Keratinocyte (primary cell): ENCODE measurements around the gene ASIC5. TPM values are rescaled to one million over a fixed set of nuclear protein-coding genes. Genes with fewer than 3 reads are reported as not detected.

Source experiments
- DNase-seq: peaks from one replicate; pipeline ENCODE4 v3.0.0-alpha.2; 2011; ENCODE audit warnings: low read depth, missing footprints, low spot score
- FAIRE-seq: peaks from 2 replicates; lab custom pipeline; 2011; peaks lifted over from hg19 to GRCh38; lab: Jason Lieb, UNC
- H2AFZ ChIP-seq: 2 replicates; pipeline ENCODE4 v1.6.0; 2012; ENCODE audit warnings: low read length, control low read depth, inconsistent platforms; ENCODE audit not compliant: control insufficient read depth
- H3K27ac ChIP-seq: 2 replicates; pipeline ENCODE4 v1.5.1; 2011; ENCODE audit warnings: low read length; ENCODE audit not compliant: control insufficient read depth, insufficient read depth
- H3K27me3 ChIP-seq: 3 replicates; pipeline ENCODE4 v1.6.0; 2011; ENCODE audit warnings: low read length; ENCODE audit not compliant: control insufficient read depth, insufficient read depth; ENCODE audit errors: extremely low read depth
- H3K36me3 ChIP-seq, 2 experiments: 2 replicates in 1 of 2; 3 replicates in 1 of 2; pipeline ENCODE4 v1.5.1; 2011; ENCODE audit warnings: low read length in 2 of 2, mild to moderate bottlenecking in 1 of 2; ENCODE audit not compliant: control insufficient read depth in 2 of 2, insufficient read depth in 2 of 2; ENCODE audit errors: extremely low read depth in 1 of 2
- H3K4me1 ChIP-seq: 3 replicates; pipeline ENCODE4 v1.5.1; 2011; ENCODE audit warnings: low read length; ENCODE audit not compliant: control insufficient read depth, insufficient read depth; ENCODE audit errors: extremely low read depth
- H3K4me2 ChIP-seq: 3 replicates; pipeline ENCODE4 v1.6.0; 2011; ENCODE audit warnings: low read depth, low read length; ENCODE audit not compliant: control insufficient read depth, insufficient read depth; ENCODE audit errors: extremely low read depth
- H3K4me3 ChIP-seq, 3 experiments: fragments of 200-600 bp in 1 of 3; sonication (generic) in 1 of 3; 2 replicates in 2 of 3; 3 replicates in 1 of 3; pipeline ENCODE4 v1.5.1; 2011 to 2016; ENCODE audit warnings: low read length in 3 of 3, mild to moderate bottlenecking in 3 of 3, control low read depth in 2 of 3, inconsistent platforms in 1 of 3, low read depth in 1 of 3, mixed read lengths in 1 of 3, mixed run types in 1 of 3, moderate library complexity in 1 of 3; ENCODE audit not compliant: control insufficient read depth in 2 of 3, insufficient read depth in 2 of 3; ENCODE audit errors: extremely low read depth in 1 of 3
- H3K79me2 ChIP-seq: 2 replicates; pipeline ENCODE4 v1.6.0; 2012; ENCODE audit warnings: low read length; ENCODE audit not compliant: control insufficient read depth, insufficient read depth
- H3K9ac ChIP-seq: 3 replicates; pipeline ENCODE4 v1.6.0; 2011; ENCODE audit warnings: low read length; ENCODE audit not compliant: control insufficient read depth, insufficient read depth; ENCODE audit errors: extremely low read depth
- H3K9me1 ChIP-seq: 3 replicates; pipeline ENCODE4 v1.6.0; 2011; ENCODE audit warnings: low read length; ENCODE audit not compliant: control insufficient read depth, insufficient read depth; ENCODE audit errors: extremely low read depth
- H3K9me3 ChIP-seq: 2 replicates; pipeline ENCODE4 v1.5.1; 2012; ENCODE audit warnings: low read depth, low read length; ENCODE audit not compliant: control insufficient read depth
- H4K20me1 ChIP-seq: 3 replicates; pipeline ENCODE4 v1.6.0; 2011; ENCODE audit warnings: low read length; ENCODE audit not compliant: control insufficient read depth, insufficient read depth; ENCODE audit errors: extremely low read depth
- EZH2 ChIP-seq: IDR thresholded peaks from one replicate; pipeline ENCODE4 v1.6.1; 2012; ENCODE audit warnings: inconsistent platforms, mild to moderate bottlenecking, low read length, moderate library complexity
- dilution Hi-C: fragments of 300-500 bp; cut with MboI; formaldehyde crosslinking; loops from one replicate; pipeline ENCODE4 v1.7.0; 2020; ENCODE audit warnings: low sequenced_read_pairs; ENCODE audit not compliant: extremely low pct_ligation_motif_present
- polyA plus RNA-seq, 5 experiments: library from polyadenylated mRNA; depleted of rRNA in 3 of 5; stranded (reverse) in 3 of 5; stranded (forward) in 1 of 5; unstranded in 1 of 5; fragments of >200 nt; gene quantifications; 1 replicate in 1 of 5; 2 replicates in 3 of 5; 3 replicates in 1 of 5; pipeline versions ENCODE4 v1.2.1 to v1.2.3, GENCODE V29; 2011 to 2012; ENCODE audit warnings: missing spikeins in 2 of 5, low read depth in 1 of 5, low replicate concordance in 1 of 5
- TF ChIP-seq, protein P1 (sequence below), 3 experiments: IDR thresholded peaks in 1 of 3; conservative IDR thresholded peaks in 1 of 3; optimal IDR thresholded peaks in 1 of 3; 2 replicates in 2 of 3; 3 replicates in 1 of 3; pipeline versions ENCODE3 to v1.5.1; 2011; ENCODE audit warnings: low read length in 3 of 3, mild to moderate bottlenecking in 3 of 3, moderate library complexity in 2 of 3, control low read depth in 1 of 3, inconsistent platforms in 1 of 3; ENCODE audit not compliant: insufficient read depth in 2 of 3; ENCODE audit errors: extremely low read depth in 1 of 3

ASIC5 gene
- polyA plus RNA-seq, 1 donor (not counting 4 experiments of a cell fraction or from before 2014, with no cell fraction given) = not detected

DNA sequence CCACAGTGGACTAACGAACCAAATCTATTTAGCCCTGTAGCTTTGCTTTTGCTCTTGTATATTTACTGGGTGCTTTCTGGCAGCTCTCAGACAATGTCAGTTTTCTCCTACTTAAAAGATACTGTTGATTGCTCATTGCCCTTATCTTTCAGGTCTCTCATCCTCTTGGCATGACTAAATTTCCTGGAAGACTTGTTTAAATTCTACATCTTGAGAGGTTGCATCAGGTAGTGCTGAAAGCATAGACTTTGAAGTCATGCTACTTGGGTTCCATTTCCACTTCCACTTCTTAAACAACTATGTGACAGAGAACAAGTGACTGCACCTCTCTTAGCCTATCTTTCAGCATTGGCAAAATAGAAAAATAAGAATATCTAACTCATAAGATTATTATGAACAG is 45.8 kb upstream of the ASIC5 start:
- H3K79me2 ChIP-seq = no peaks in the 10 kb centered on the region
- DNase-seq = no peak
- H4K20me1 ChIP-seq = no peaks in the 10 kb centered on the region
- no peaks in the 10 kb centered on the region for H3K27me3 ChIP-seq
- H3K4me3 ChIP-seq = no peak overlapping the region
- H2AFZ ChIP-seq = no peak overlapping the region
- no peaks in the 10 kb centered on the region for H3K9me1 ChIP-seq
- H3K27ac ChIP-seq = no peak overlapping the region
- no peaks in the 10 kb centered on the region for H3K9me3 ChIP-seq
- no peak overlapping the region for H3K4me2 ChIP-seq
- no peaks in the 10 kb centered on the region for H3K4me1 ChIP-seq
- dilution Hi-C loops = no loop called here
- H3K9ac ChIP-seq = no peak overlapping the region
- TF ChIP-seq, protein P1, sequence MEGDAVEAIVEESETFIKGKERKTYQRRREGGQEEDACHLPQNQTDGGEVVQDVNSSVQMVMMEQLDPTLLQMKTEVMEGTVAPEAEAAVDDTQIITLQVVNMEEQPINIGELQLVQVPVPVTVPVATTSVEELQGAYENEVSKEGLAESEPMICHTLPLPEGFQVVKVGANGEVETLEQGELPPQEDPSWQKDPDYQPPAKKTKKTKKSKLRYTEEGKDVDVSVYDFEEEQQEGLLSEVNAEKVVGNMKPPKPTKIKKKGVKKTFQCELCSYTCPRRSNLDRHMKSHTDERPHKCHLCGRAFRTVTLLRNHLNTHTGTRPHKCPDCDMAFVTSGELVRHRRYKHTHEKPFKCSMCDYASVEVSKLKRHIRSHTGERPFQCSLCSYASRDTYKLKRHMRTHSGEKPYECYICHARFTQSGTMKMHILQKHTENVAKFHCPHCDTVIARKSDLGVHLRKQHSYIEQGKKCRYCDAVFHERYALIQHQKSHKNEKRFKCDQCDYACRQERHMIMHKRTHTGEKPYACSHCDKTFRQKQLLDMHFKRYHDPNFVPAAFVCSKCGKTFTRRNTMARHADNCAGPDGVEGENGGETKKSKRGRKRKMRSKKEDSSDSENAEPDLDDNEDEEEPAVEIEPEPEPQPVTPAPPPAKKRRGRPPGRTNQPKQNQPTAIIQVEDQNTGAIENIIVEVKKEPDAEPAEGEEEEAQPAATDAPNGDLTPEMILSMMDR (optimal IDR thresholded peaks at IDR 0.05 in 1 of 3, IDR thresholded peaks at IDR 0.05 in 1 of 3, conservative IDR thresholded peaks at IDR 0.05 in 1 of 3; ENCODE audit: extremely low read depth in 1 of 3, insufficient read depth in 2 of 3, low read length in 3 of 3) = no peak
- no peak for TF ChIP-seq EZH2
- FAIRE-seq = no peak
- no peaks in the 10 kb centered on the region for H3K36me3 ChIP-seq

DNA sequence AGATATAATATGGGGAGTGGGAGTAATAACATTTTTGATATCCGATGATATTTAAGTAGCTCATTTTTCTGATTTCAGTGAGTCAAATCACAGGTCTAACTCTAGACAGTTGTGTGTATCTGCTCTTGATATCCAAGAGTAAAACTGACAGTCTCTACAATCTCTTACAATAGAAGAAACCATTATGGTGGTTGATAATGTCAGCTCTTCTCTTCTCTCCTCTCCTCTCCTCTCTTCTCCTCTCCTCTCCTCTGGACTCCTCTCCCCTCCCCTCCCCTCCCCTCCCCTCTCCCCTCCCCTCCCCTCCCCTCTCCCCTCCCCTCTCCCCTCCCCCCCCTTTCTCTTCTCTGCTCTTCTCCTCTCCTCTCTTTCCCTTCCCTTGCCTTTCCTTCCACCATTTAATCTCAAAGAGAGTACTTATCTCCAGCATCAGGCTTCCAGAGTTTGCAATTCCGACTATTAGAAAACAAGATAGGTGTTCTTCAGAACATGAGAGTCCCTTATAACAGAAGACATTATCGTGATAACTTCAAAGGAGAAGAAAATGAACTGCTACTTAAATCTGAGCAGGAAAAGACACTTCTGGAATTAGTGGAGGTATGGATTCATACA is 43.6 kb upstream of the ASIC5 start:
- H3K4me1 ChIP-seq = no peaks in the 10 kb centered on the region
- no peaks in the 10 kb centered on the region for H3K9me3 ChIP-seq
- no peak for FAIRE-seq
- no peaks in the 10 kb centered on the region for H3K9me1 ChIP-seq
- no peak for TF ChIP-seq EZH2
- TF ChIP-seq, protein P1 (optimal IDR thresholded peaks at IDR 0.05 in 1 of 3, IDR thresholded peaks at IDR 0.05 in 1 of 3, conservative IDR thresholded peaks at IDR 0.05 in 1 of 3; ENCODE audit: extremely low read depth in 1 of 3, insufficient read depth in 2 of 3, low read length in 3 of 3) = no peak
- H4K20me1 ChIP-seq = no peaks in the 10 kb centered on the region
- no peak overlapping the region for H2AFZ ChIP-seq
- H3K4me2 ChIP-seq = no peak overlapping the region
- H3K79me2 ChIP-seq = no peaks in the 10 kb centered on the region
- H3K9ac ChIP-seq = no peak overlapping the region
- H3K4me3 ChIP-seq = no peak overlapping the region
- no peaks in the 10 kb centered on the region for H3K27me3 ChIP-seq
- no peaks in the 10 kb centered on the region for H3K36me3 ChIP-seq
- DNase-seq = no peak
- H3K27ac ChIP-seq = no peak overlapping the region
- dilution Hi-C loops = no loop called here
